Mesenchymal stem cell (in vitro differentiated cells and primary cell): ENCODE results near the gene KRTAP22-2.

ENCODE experiments used
- DNase-seq: peaks from one replicate; pipeline ENCODE4 v3.0.0-alpha.2; 2013
- H2AFZ ChIP-seq: one replicate; pipeline ENCODE4 v1.6.1; 2013; ENCODE audit warnings: low read depth, mild to moderate bottlenecking, control low read depth, inconsistent platforms, low read length, moderate library complexity
- H2AK5ac ChIP-seq: 2 replicates; pipeline ENCODE4 v1.6.1; 2013; ENCODE audit warnings: low read length, moderate library complexity, mild to moderate bottlenecking, inconsistent platforms; ENCODE audit not compliant: severe bottlenecking
- H2BK120ac ChIP-seq: one replicate; pipeline ENCODE4 v1.6.1; 2013; ENCODE audit warnings: low read depth, mild to moderate bottlenecking, inconsistent platforms, low read length, moderate library complexity
- H2BK12ac ChIP-seq, 2 experiments: one replicate each; pipeline ENCODE4 v1.6.1; 2013; ENCODE audit warnings: inconsistent platforms in 2 of 2, low read length in 2 of 2, mild to moderate bottlenecking in 2 of 2, moderate library complexity in 2 of 2, control low read depth in 1 of 2
- H2BK15ac ChIP-seq: one replicate; pipeline ENCODE4 v1.6.1; 2013; ENCODE audit warnings: mild to moderate bottlenecking, low read depth, inconsistent platforms; ENCODE audit not compliant: poor library complexity, severe bottlenecking
- H2BK5ac ChIP-seq: 2 replicates; pipeline ENCODE4 v1.6.1; 2013; ENCODE audit warnings: low read depth, mild to moderate bottlenecking, low read length, control low read depth, inconsistent platforms; ENCODE audit not compliant: poor library complexity, severe bottlenecking
- H3K14ac ChIP-seq, 2 experiments: one replicate each; pipeline ENCODE4 v1.6.1; 2013; ENCODE audit warnings: inconsistent platforms in 2 of 2, low read length in 2 of 2, control low read depth in 1 of 2, mild to moderate bottlenecking in 1 of 2, moderate library complexity in 1 of 2
- H3K18ac ChIP-seq, 2 experiments: one replicate each; pipeline ENCODE4 v1.6.1; 2013; ENCODE audit warnings: inconsistent platforms in 2 of 2, low read length in 2 of 2, control low read depth in 1 of 2, low read depth in 1 of 2, mild to moderate bottlenecking in 1 of 2
- H3K23ac ChIP-seq, 2 experiments: one replicate each; pipeline ENCODE4 v1.6.1; 2013; ENCODE audit warnings: inconsistent platforms in 2 of 2, low read length in 2 of 2, mild to moderate bottlenecking in 2 of 2, moderate library complexity in 2 of 2, control low read depth in 1 of 2
- H3K27ac ChIP-seq: 2 replicates; pipeline ENCODE4 v1.5.1; 2013; ENCODE audit warnings: mild to moderate bottlenecking, moderate library complexity, low read length, control low read depth, inconsistent platforms; ENCODE audit not compliant: poor library complexity, severe bottlenecking
- H3K27me3 ChIP-seq, 2 experiments: 2 replicates each; pipeline versions ENCODE4 v1.6.1 to v1.7.0; 2013; ENCODE audit warnings: low read length in 2 of 2, mild to moderate bottlenecking in 2 of 2, moderate library complexity in 2 of 2, control low read depth in 1 of 2, inconsistent platforms in 1 of 2; ENCODE audit not compliant: control insufficient read depth in 1 of 2, insufficient read depth in 1 of 2
- H3K36me3 ChIP-seq, 2 experiments: 2 replicates each; pipeline versions ENCODE4 v1.6.1 to v1.7.0; 2013; ENCODE audit warnings: low read length in 2 of 2, control low read depth in 1 of 2, inconsistent platforms in 1 of 2, low read depth in 1 of 2, mild to moderate bottlenecking in 1 of 2; ENCODE audit not compliant: insufficient read depth in 2 of 2, control insufficient read depth in 1 of 2
- H3K4ac ChIP-seq, 2 experiments: one replicate each; pipeline ENCODE4 v1.6.1; 2013; ENCODE audit warnings: inconsistent platforms in 2 of 2, low read length in 2 of 2, mild to moderate bottlenecking in 2 of 2, moderate library complexity in 2 of 2, control low read depth in 1 of 2, low read depth in 1 of 2
- H3K4me1 ChIP-seq: 2 replicates; pipeline ENCODE4 v1.6.1; 2013; ENCODE audit warnings: low read depth, low read length, control low read depth; ENCODE audit not compliant: control insufficient read depth, insufficient read depth
- H3K4me2 ChIP-seq: 2 replicates; pipeline ENCODE4 v1.6.1; 2013; ENCODE audit warnings: low read length, mild to moderate bottlenecking, inconsistent platforms; ENCODE audit not compliant: poor library complexity, severe bottlenecking
- H3K4me3 ChIP-seq, 2 experiments: 2 replicates each; pipeline versions ENCODE4 v1.5.1 to v1.7.0; 2013; ENCODE audit warnings: low read length in 2 of 2, mild to moderate bottlenecking in 2 of 2, control low read depth in 1 of 2, low read depth in 1 of 2; ENCODE audit not compliant: insufficient read depth in 1 of 2
- H3K79me1 ChIP-seq: replicated peaks from 2 replicates; pipeline ENCODE4 v1.6.1; 2013; ENCODE audit warnings: mild to moderate bottlenecking, control low read depth, low read length, inconsistent platforms; ENCODE audit not compliant: poor library complexity, severe bottlenecking
- H3K9ac ChIP-seq: 2 replicates; pipeline ENCODE4 v1.7.0; 2013; ENCODE audit warnings: mild to moderate bottlenecking, low read length, moderate library complexity
- H3K9me3 ChIP-seq: 2 replicates; pipeline ENCODE4 v1.7.0; 2013; ENCODE audit warnings: mild to moderate bottlenecking, low read length; ENCODE audit not compliant: control insufficient read depth
- H4K8ac ChIP-seq: one replicate; pipeline ENCODE4 v1.6.1; 2013; ENCODE audit warnings: inconsistent platforms, mild to moderate bottlenecking, low read length, moderate library complexity
- H4K91ac ChIP-seq: one replicate; pipeline ENCODE4 v1.6.1; 2013; ENCODE audit warnings: mild to moderate bottlenecking, low read length, inconsistent platforms
- WGBS: methylation state at CpG from one replicate; pipeline ENCODE4 v1.1.7; 2013; ENCODE audit warnings: mixed read lengths; 5-methylcytosine and 5-hydroxymethylcytosine counted together

Gene KRTAP22-2

GRCh38 chr21:30592140-30592539, 1.9 kb upstream of the KRTAP22-2 start, which contains the start of gene KRTAP6-3:
TSS of gene KRTAP6-3 (plus strand) at chr21:30592440. CDS start at chr21:30592446, 6 bp downstream.
- Histone ChIP-seq H2AK5ac (no peak within 1 kb of the TSS), H3K4ac (no peak within 1 kb of the TSS), H3K4me3 (no peak within 1 kb of the TSS), H3K27me3 (no peaks in the 10 kb centered on the region), H3K27ac (no peak within 1 kb of the TSS), H3K9ac (no peak within 1 kb of the TSS), H4K8ac (no peak within 1 kb of the TSS), H3K9me3 (no peaks in the 10 kb centered on the region), H4K91ac (no peak within 1 kb of the TSS), H3K36me3 (no peaks in the 10 kb centered on the region), H3K79me1 (no peaks in the 10 kb centered on the region), H3K14ac (no peak within 1 kb of the TSS), H2BK15ac (no peak within 1 kb of the TSS), H3K4me2 (no peak within 1 kb of the TSS), H3K4me1 (no peaks in the 10 kb centered on the region), H2BK5ac (no peak within 1 kb of the TSS), H2AFZ (no peak within 1 kb of the TSS), H2BK120ac (no peak within 1 kb of the TSS), H2BK12ac (no peak within 1 kb of the TSS), H3K18ac (no peak within 1 kb of the TSS), H3K23ac (no peak within 1 kb of the TSS)
- no peak for DNase-seq
- 85% methylated on average over 4 of the region's 4 CpGs for WGBS

- no peak overlapping the region for H3K27ac ChIP-seq
- H2AFZ ChIP-seq = no peak overlapping the region
- no peak overlapping the region for H2BK120ac ChIP-seq
- H3K4me1 ChIP-seq = no peaks in the 10 kb centered on the region
- no peak overlapping the region for H4K91ac ChIP-seq
- H3K9ac ChIP-seq = no peak overlapping the region
- H3K9me3 ChIP-seq = peaks cover 9% of the 10 kb centered on the region
- H3K4me3 ChIP-seq = no peak overlapping the region
- H3K14ac ChIP-seq = no peak overlapping the region
- no peak overlapping the region for H2BK15ac ChIP-seq
- H2BK12ac ChIP-seq = no peak overlapping the region
- no peak overlapping the region for H2AK5ac ChIP-seq
- H3K23ac ChIP-seq = no peak overlapping the region
- no peaks in the 10 kb centered on the region for H3K36me3 ChIP-seq
- H3K4ac ChIP-seq = no peak overlapping the region
- no peak for DNase-seq
- no peaks in the 10 kb centered on the region for H3K79me1 ChIP-seq
- H2BK5ac ChIP-seq = no peak overlapping the region
- H4K8ac ChIP-seq = no peak overlapping the region
- H3K4me2 ChIP-seq = no peak overlapping the region
- H3K27me3 ChIP-seq = no peaks in the 10 kb centered on the region
- H3K18ac ChIP-seq = no peak overlapping the region
- WGBS = no CpG with 5 or more reads among the region's 1 CpG
These were observed 7.3 kb downstream of the KRTAP22-2 start for GRCh38 chr21:30582870-30583269.

- Histone ChIP-seq H3K9ac (no peak overlapping the region), H3K36me3 (no peaks in the 10 kb centered on the region), H3K18ac (no peak overlapping the region), H2AK5ac (no peak overlapping the region), H2AFZ (no peak overlapping the region), H2BK15ac (no peak overlapping the region), H3K14ac (no peak overlapping the region), H3K4me1 (no peaks in the 10 kb centered on the region), H3K27ac (no peak overlapping the region), H4K91ac (no peak overlapping the region), H2BK120ac (no peak overlapping the region), H4K8ac (no peak overlapping the region), H3K4me3 (no peak overlapping the region), H3K23ac (no peak overlapping the region), H3K79me1 (no peaks in the 10 kb centered on the region), H3K27me3 (no peaks in the 10 kb centered on the region), H3K9me3 (peaks cover 9% of the 10 kb centered on the region), H3K4ac (no peak overlapping the region), H2BK5ac (no peak overlapping the region), H3K4me2 (no peak overlapping the region), H2BK12ac (no peak overlapping the region)
- DNase-seq = no peak
- 54% methylated on average over 3 of the region's 3 CpGs for WGBS
These were observed 10.1 kb downstream of the KRTAP22-2 start for GRCh38 chr21:30580132-30580531.

GRCh38 chr21:30579346-30579745, 10.9 kb downstream of the KRTAP22-2 start:
- H3K9ac ChIP-seq = no peak overlapping the region
- no peak overlapping the region for H4K91ac ChIP-seq
- H4K8ac ChIP-seq = no peak overlapping the region
- no peak overlapping the region for H2BK15ac ChIP-seq
- WGBS = 63% methylated on average over 1 of the region's 1 CpG
- H3K27me3 ChIP-seq = no peaks in the 10 kb centered on the region
- no peak overlapping the region for H3K4me2 ChIP-seq
- no peak overlapping the region for H3K18ac ChIP-seq
- H3K23ac ChIP-seq = no peak overlapping the region
- H2BK5ac ChIP-seq = no peak overlapping the region
- H3K4ac ChIP-seq = no peak overlapping the region
- H2BK12ac ChIP-seq = no peak overlapping the region
- H2BK120ac ChIP-seq = no peak overlapping the region
- no peak overlapping the region for H3K14ac ChIP-seq
- no peak overlapping the region for H3K4me3 ChIP-seq
- DNase-seq = no peak
- H3K36me3 ChIP-seq = no peaks in the 10 kb centered on the region
- no peak overlapping the region for H2AFZ ChIP-seq
- H3K79me1 ChIP-seq = no peaks in the 10 kb centered on the region
- no peaks in the 10 kb centered on the region for H3K4me1 ChIP-seq
- no peak overlapping the region for H2AK5ac ChIP-seq
- no peak overlapping the region for H3K27ac ChIP-seq
- H3K9me3 ChIP-seq = peaks cover 5% of the 10 kb centered on the region
